HCT116 (cell line): ENCODE measurements around the gene MCTP2. TPM values are rescaled to one million over a fixed set of nuclear protein-coding genes. Genes with fewer than 3 reads are reported as not detected.

Experiments
- ATAC-seq: fragments of 200-7000 bp; cut with Tn5 transposase; 2 replicates; pipeline ENCODE4 v1.9.1; 2020; ENCODE audit warnings: mild to moderate bottlenecking, moderate library complexity
- BruUV-seq: library from RNA; stranded (reverse); fragments of 400-500 nt; replicated peaks from 2 replicates; lab custom pipeline; 2021; lab: Mats Ljungman, UMichigan
- CTCF ChIA-PET: fragments of 300-600 bp; sonication (Branson Sonifier 250); formaldehyde crosslinking; loops from one replicate; lab custom pipeline; 2021; ENCODE audit warnings: antibody characterized with exemption; lab: Charles Lee
- POLR2A ChIA-PET: fragments of 300-600, 350-600 bp; sonication (Branson Sonifier 250); formaldehyde crosslinking; loops from one replicate; lab custom pipeline; 2021; ENCODE audit warnings: antibody characterized with exemption; lab: Charles Lee
- RAD21 ChIA-PET, 2 experiments: fragments of 300-600 bp; sonication (Branson Sonifier 250); formaldehyde crosslinking; loops; one replicate each; lab custom pipeline; 2023; ENCODE audit warnings: low total read pairs in 2 of 2; ENCODE audit not compliant: uncharacterized antibody in 2 of 2, unreplicated experiment in 2 of 2, low non-redundant PET in 1 of 2; lab: Charles Lee
- DNase-seq: peaks from one replicate; pipeline ENCODE4 v3.0.0-alpha.2; 2010; ENCODE audit warnings: low read depth, low spot score
- H2AFZ ChIP-seq: fragments of 200-600 bp; shearing (Covaris generic), sonication (generic); 2 replicates; pipeline ENCODE4 v1.6.1; 2017; ENCODE audit warnings: low read depth, mixed run types, mixed read lengths, antibody characterized with exemption, low read length; ENCODE audit not compliant: poor library complexity, severe bottlenecking
- H3K27ac ChIP-seq: 2 replicates; pipeline ENCODE4 v1.5.1; 2012; ENCODE audit warnings: low read depth, low read length
- H3K27me3 ChIP-seq: fragments of 200-600 bp; sonication (generic); 2 replicates; pipeline ENCODE4 v1.6.1; 2016; ENCODE audit warnings: mixed run types, low read length, mixed read lengths; ENCODE audit not compliant: insufficient read depth
- H3K36me3 ChIP-seq, 2 experiments: fragments of 200-500 bp in 1 of 2; fragments of 200-600 bp in 1 of 2; sonication (Bioruptor generic) in 1 of 2; sonication (generic) in 1 of 2; 2 replicates each; pipeline versions ENCODE4 v1.5.1 to v1.6.1; 2014 to 2016; ENCODE audit warnings: low read length in 2 of 2, inconsistent platforms in 1 of 2, mixed read lengths in 1 of 2, mixed run types in 1 of 2; ENCODE audit not compliant: insufficient read depth in 2 of 2, control insufficient read depth in 1 of 2
- H3K4me1 ChIP-seq, 2 experiments: fragments of 200-600 bp in 1 of 2; sonication (generic) in 1 of 2; 2 replicates each; pipeline versions ENCODE4 v1.5.1 to v1.6.1; 2012 to 2017; ENCODE audit warnings: low read length in 2 of 2, inconsistent platforms in 1 of 2, mild to moderate bottlenecking in 1 of 2, mixed read lengths in 1 of 2, mixed run types in 1 of 2, moderate library complexity in 1 of 2; ENCODE audit not compliant: insufficient read depth in 2 of 2, control insufficient read depth in 1 of 2
- H3K4me2 ChIP-seq: fragments of 200-600 bp; sonication (generic); 2 replicates; pipeline ENCODE4 v1.6.1; 2017; ENCODE audit warnings: mixed run types, low read length, mixed read lengths
- H3K4me3 ChIP-seq, 2 experiments: fragments of 200-600 bp in 1 of 2; sonication (generic) in 1 of 2; replicated peaks in 1 of 2; 2 replicates each; pipeline ENCODE4 v1.5.1; 2011 to 2016; ENCODE audit warnings: low read length in 2 of 2, control low read depth in 1 of 2, low read depth in 1 of 2, mild to moderate bottlenecking in 1 of 2, mixed read lengths in 1 of 2, mixed run types in 1 of 2
- H3K79me2 ChIP-seq: fragments of 200-600 bp; sonication (generic); 2 replicates; pipeline ENCODE4 v1.6.1; 2017; ENCODE audit warnings: mild to moderate bottlenecking, mixed run types, low read length, moderate library complexity, mixed read lengths; ENCODE audit not compliant: insufficient read depth
- H3K9ac ChIP-seq: fragments of 200-600 bp; sonication (generic); 2 replicates; pipeline ENCODE4 v1.6.1; 2016; ENCODE audit warnings: low read length, mixed read lengths
- H3K9me2 ChIP-seq: fragments of 200-600 bp; sonication (generic), shearing (Covaris generic); 2 replicates; pipeline ENCODE4 v1.6.1; 2017; ENCODE audit warnings: mixed run types, mild to moderate bottlenecking, moderate library complexity; ENCODE audit not compliant: insufficient read depth
- H3K9me3 ChIP-seq, 2 experiments: fragments of 200-500 bp in 1 of 2; fragments of 200-600 bp in 1 of 2; sonication (Bioruptor generic) in 1 of 2; sonication (generic) in 1 of 2; 2 replicates each; pipeline ENCODE4 v1.6.1; 2014 to 2017; ENCODE audit warnings: low read length in 2 of 2, mixed read lengths in 2 of 2, inconsistent platforms in 1 of 2, low read depth in 1 of 2, mild to moderate bottlenecking in 1 of 2, mixed run types in 1 of 2, moderate library complexity in 1 of 2; ENCODE audit not compliant: control insufficient read depth in 1 of 2, insufficient read depth in 1 of 2
- H4K20me1 ChIP-seq: fragments of 200-600 bp; sonication (generic), shearing (Covaris generic); 2 replicates; pipeline ENCODE4 v1.6.1; 2017; ENCODE audit warnings: mixed run types, mild to moderate bottlenecking, moderate library complexity; ENCODE audit not compliant: insufficient read depth
- CEBPB ChIP-seq: IDR thresholded peaks from 2 replicates; pipeline ENCODE4 v1.6.1; 2012; ENCODE audit warnings: low read depth
- EGR1 ChIP-seq: IDR thresholded peaks from 2 replicates; pipeline ENCODE4 v1.6.1; 2012; ENCODE audit warnings: low read depth
- FOSL1 ChIP-seq: IDR thresholded peaks from 2 replicates; pipeline ENCODE4 v1.6.1; 2012; ENCODE audit warnings: low read depth
- JUND ChIP-seq: IDR thresholded peaks from 2 replicates; pipeline ENCODE4 v1.6.1; 2012
- POLR2A ChIP-seq: IDR thresholded peaks from 2 replicates; pipeline ENCODE4 v1.7.0; 2011; ENCODE audit warnings: borderline replicate concordance; ENCODE audit not compliant: insufficient read depth, insufficient read length; ENCODE audit errors: extremely low read depth
- POLR2AphosphoS5 ChIP-seq: IDR thresholded peaks from 2 replicates; pipeline ENCODE4 v1.6.1; 2011; ENCODE audit warnings: mild to moderate bottlenecking, low read depth, low read length, moderate library complexity
- RAD21 ChIP-seq: IDR thresholded peaks from 2 replicates; pipeline ENCODE4 v1.6.1; 2012; ENCODE audit warnings: low read depth, mild to moderate bottlenecking
- REST ChIP-seq: IDR thresholded peaks from 2 replicates; pipeline ENCODE4 v1.6.1; 2012; ENCODE audit warnings: low read depth
- SIN3A ChIP-seq: IDR thresholded peaks from 2 replicates; pipeline ENCODE4 v1.6.1; 2012; ENCODE audit warnings: low read depth
- SRF ChIP-seq: IDR thresholded peaks from 2 replicates; pipeline ENCODE4 v1.6.1; 2012; ENCODE audit warnings: low read depth
- TCF7L2 ChIP-seq: IDR thresholded peaks from 2 replicates; pipeline ENCODE4 v1.7.0; 2011; ENCODE audit warnings: borderline replicate concordance, inconsistent platforms; ENCODE audit not compliant: insufficient read depth, insufficient read length; ENCODE audit errors: extremely low read depth
- YY1 ChIP-seq: IDR thresholded peaks from 2 replicates; pipeline ENCODE4 v1.6.1; 2011; ENCODE audit warnings: low read length, low read depth, moderate library complexity, mild to moderate bottlenecking; ENCODE audit not compliant: insufficient replicate concordance; ENCODE audit errors: extremely low read depth
- ZBTB33 ChIP-seq: IDR thresholded peaks from 2 replicates; pipeline ENCODE4 v1.6.1; 2011; ENCODE audit warnings: mild to moderate bottlenecking, low read length, moderate library complexity; ENCODE audit not compliant: insufficient replicate concordance; ENCODE audit errors: extremely low read depth
- ZNF274 ChIP-seq: fragments of 200-500 bp; sonication (Bioruptor generic); IDR thresholded peaks from 2 replicates; pipeline ENCODE4 v1.6.1; 2014; ENCODE audit warnings: mild to moderate bottlenecking, low read depth, low read length, inconsistent platforms
- intact Hi-C: fragments of 100-400 bp; cut with micrococcal nuclease; formaldehyde crosslinking; loops from 2 replicates; pipeline ENCODE4 v1.10.0; 2022
- total RNA-seq: library from RNA; stranded (reverse); gene quantifications from one replicate; pipeline ENCODE4 v1.2.1, GENCODE V29; 2021; ENCODE audit not compliant: unreplicated experiment

MCTP2 gene
- total RNA-seq, 1 experiment from 2014 or later, result 12.9 TPM

GRCh38 chr15:94370936-94371285 is 139.6 kb downstream of the MCTP2 start:
- no peaks in the 10 kb centered on the region for H3K9me3 ChIP-seq
- intact Hi-C loops, result no loop called here
- BruUV-seq, result no TSS peak

More at GRCh38 chr15:94370936-94371285, 139.6 kb downstream of the MCTP2 start:
- no peak overlapping the region for H3K4me2 ChIP-seq
- ATAC-seq (no peak), DNase-seq (no peak)
- H3K36me3 ChIP-seq, result no peaks in the 10 kb centered on the region
- no peaks in the 10 kb centered on the region for H3K27me3 ChIP-seq
- no peaks in the 10 kb centered on the region for H3K79me2 ChIP-seq
- H3K9me2 ChIP-seq, result no peaks in the 10 kb centered on the region
- no peaks in the 10 kb centered on the region for H4K20me1 ChIP-seq
- TF ChIP-seq SRF, result no peak
- no peak for TF ChIP-seq POLR2A
- no peak for TF ChIP-seq EGR1
- no peak for TF ChIP-seq YY1
- no peak for TF ChIP-seq ZBTB33
- no peak for TF ChIP-seq CEBPB
- TF ChIP-seq JUND, result no peak
- no peak for TF ChIP-seq SIN3A
- TF ChIP-seq TCF7L2, result no peak
- TF ChIP-seq POLR2AphosphoS5, result no peak
- TF ChIP-seq RAD21, result no peak
- no peak for TF ChIP-seq FOSL1
- no peak for TF ChIP-seq REST
- no peak for TF ChIP-seq ZNF274
- RAD21 ChIA-PET, result no interaction called here
- H3K27ac ChIP-seq, result no peak overlapping the region
- no peak overlapping the region for H3K9ac ChIP-seq
- no peak overlapping the region for H2AFZ ChIP-seq
- H3K4me3 ChIP-seq, result no peak overlapping the region
- CTCF ChIA-PET, result no interaction called here
- POLR2A ChIA-PET, result no interaction called here
- no peaks in the 10 kb centered on the region for H3K4me1 ChIP-seq
